Measurements from ENCODE around the gene PRPF38A.

Gene PRPF38A

DNA sequence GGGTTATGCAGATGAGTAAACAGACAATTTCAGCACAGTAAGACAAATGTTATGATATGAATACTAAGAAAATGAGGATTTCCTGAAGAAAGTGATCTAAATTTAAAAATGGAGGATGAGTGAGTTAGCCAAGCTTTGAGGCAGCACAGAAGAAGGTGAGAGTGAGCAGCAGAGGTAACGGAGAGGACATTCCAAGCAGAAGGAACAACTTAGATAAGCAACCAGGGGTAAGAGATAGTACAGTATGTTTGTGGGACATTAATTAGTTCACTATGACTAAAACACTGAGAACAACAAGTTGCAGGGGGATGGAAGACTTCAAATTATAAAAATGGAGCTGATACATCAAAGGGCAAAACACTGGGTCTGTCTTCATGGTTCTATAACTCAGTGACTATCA is 22.8 kb downstream of the PRPF38A start:
- TF ChIP-seq TARDBP (IDR thresholded peaks at IDR 0.05) = no peak
- no peak for TF ChIP-seq ELF4 (IDR thresholded peaks at IDR 0.05)
- TF ChIP-seq NFRKB (IDR thresholded peaks at IDR 0.05) = no peak
- no peak for TF ChIP-seq FOXK2 (IDR thresholded peaks at IDR 0.05)
- no peak for TF ChIP-seq ARNT (IDR thresholded peaks at IDR 0.05)
- TF ChIP-seq HDGF (IDR thresholded peaks at IDR 0.05; ENCODE audit: borderline replicate concordance) = no peak
- TF ChIP-seq FOXM1 (IDR thresholded peaks at IDR 0.05; ENCODE audit: borderline replicate concordance) = no peak
- no peak for TF ChIP-seq FOXA1 (IDR thresholded peaks at IDR 0.05)
- TF ChIP-seq LEF1 (IDR thresholded peaks at IDR 0.05; ENCODE audit: borderline replicate concordance) = no peak

DNA sequence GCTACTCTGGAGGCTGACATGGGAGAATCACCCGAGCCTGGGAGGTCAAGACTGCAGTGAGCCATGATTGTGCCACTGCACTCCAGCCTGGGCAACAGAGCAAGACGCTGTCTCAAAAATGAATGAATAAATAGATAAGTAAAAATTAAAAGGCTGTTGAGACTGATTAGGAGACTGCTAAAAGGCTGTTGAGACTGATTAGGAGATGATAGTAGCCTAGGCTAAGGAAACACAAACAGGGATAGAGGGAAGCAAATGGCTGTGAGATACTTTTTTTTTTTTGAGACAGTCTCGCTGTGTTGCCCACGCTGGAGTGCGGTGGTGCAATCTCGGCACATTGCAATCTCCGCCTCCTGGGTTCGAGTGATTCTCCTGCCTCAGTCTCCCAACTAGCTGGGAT is 28.4 kb downstream of the PRPF38A start:
- no peak for DNase-seq (ENCODE audit: extremely low spot score)
- ChIA-PET CTCF (no interaction called here), POLR2A (no interaction called here)
- no peak for TF ChIP-seq FOXM1 (IDR thresholded peaks at IDR 0.05; ENCODE audit: borderline replicate concordance)
- no peak for TF ChIP-seq HDGF (IDR thresholded peaks at IDR 0.05; ENCODE audit: borderline replicate concordance)
- no peak for TF ChIP-seq LEF1 (IDR thresholded peaks at IDR 0.05; ENCODE audit: borderline replicate concordance)
- no peak for TF ChIP-seq SP1 (IDR thresholded peaks at IDR 0.05)

More for the DNA sequence above, 22.8 kb downstream of the PRPF38A start:
- DNase-seq (ENCODE audit: extremely low spot score) = no peak
- ChIA-PET CTCF (no interaction called here), POLR2A (no interaction called here)

DNA sequence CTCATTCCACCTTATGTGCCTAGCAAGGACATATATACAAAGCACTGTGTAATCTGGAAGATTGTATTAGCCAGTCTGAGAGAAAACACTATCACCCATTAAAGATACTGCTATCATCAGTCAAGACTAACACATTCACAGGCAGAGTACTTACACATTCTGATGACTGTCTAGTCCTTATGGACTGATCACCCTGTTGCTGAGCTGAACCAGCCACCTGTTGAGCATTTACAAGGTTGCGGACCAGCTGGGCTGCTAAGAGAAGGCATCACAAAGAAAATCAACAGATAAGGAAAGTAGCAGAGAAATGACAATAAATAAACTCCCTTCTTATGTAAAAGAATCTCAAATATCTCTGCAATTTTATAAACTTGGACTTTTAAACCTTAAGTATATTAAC is 30.8 kb downstream of the PRPF38A start:
- TF ChIP-seq SP1 (IDR thresholded peaks at IDR 0.05) = no peak
- TF ChIP-seq FOXM1 (IDR thresholded peaks at IDR 0.05; ENCODE audit: borderline replicate concordance) = no peak
- TF ChIP-seq ARNT (IDR thresholded peaks at IDR 0.05) = no peak
- no peak for TF ChIP-seq FOXA1 (IDR thresholded peaks at IDR 0.05)
- no peak for TF ChIP-seq ZNF384 (IDR thresholded peaks at IDR 0.05)
- TF ChIP-seq FOXK2 (IDR thresholded peaks at IDR 0.05) = no peak
- no peak for TF ChIP-seq TARDBP (IDR thresholded peaks at IDR 0.05)
- no peak for TF ChIP-seq SUZ12 (IDR thresholded peaks at IDR 0.05)
- TF ChIP-seq NFRKB (IDR thresholded peaks at IDR 0.05) = no peak
- TF ChIP-seq, protein P1, sequence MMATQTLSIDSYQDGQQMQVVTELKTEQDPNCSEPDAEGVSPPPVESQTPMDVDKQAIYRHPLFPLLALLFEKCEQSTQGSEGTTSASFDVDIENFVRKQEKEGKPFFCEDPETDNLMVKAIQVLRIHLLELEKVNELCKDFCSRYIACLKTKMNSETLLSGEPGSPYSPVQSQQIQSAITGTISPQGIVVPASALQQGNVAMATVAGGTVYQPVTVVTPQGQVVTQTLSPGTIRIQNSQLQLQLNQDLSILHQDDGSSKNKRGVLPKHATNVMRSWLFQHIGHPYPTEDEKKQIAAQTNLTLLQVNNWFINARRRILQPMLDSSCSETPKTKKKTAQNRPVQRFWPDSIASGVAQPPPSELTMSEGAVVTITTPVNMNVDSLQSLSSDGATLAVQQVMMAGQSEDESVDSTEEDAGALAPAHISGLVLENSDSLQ (IDR thresholded peaks at IDR 0.05) = no peak
- no peak for TF ChIP-seq ELF4 (IDR thresholded peaks at IDR 0.05)
- no peak for TF ChIP-seq L3MBTL2 (conservative IDR thresholded peaks at IDR 0.05)
- TF ChIP-seq HDGF (IDR thresholded peaks at IDR 0.05; ENCODE audit: borderline replicate concordance) = no peak
- TF ChIP-seq LEF1 (IDR thresholded peaks at IDR 0.05; ENCODE audit: borderline replicate concordance) = no peak
- TF ChIP-seq BHLHE40 (IDR thresholded peaks at IDR 0.05; ENCODE audit: borderline replicate concordance) = no peak
- POLR2A ChIA-PET = no interaction called here
- CTCF ChIA-PET = interaction anchor here (1.0 kb wide), 1 partner anchor 251 kb away, joined by 3 read pairs; no protein-coding TSS in a partner anchor
- DNase-seq (ENCODE audit: extremely low spot score) = no peak

DNA sequence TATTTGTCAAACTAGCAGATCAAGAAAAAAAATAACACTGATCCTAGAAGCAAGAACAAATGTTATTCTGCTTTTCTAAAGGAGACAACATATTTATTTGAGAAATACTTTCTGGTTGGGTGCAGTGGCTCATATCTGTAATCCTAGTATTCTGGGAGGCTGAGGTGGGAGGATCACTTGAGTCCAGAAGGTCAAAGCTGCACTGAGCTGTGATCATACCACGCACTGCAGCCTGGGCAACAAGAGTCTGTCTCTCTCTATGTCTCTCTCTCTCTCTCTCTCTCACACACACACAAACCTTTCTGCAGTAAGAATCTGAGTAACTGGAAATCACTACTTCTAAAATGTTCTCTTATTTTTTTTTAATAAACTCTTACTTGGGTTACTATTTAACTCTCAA is 31.2 kb downstream of the PRPF38A start:
- no peak for DNase-seq (ENCODE audit: extremely low spot score)
- TF ChIP-seq TARDBP (IDR thresholded peaks at IDR 0.05) (no peak), CTBP1 (IDR thresholded peaks at IDR 0.05; ENCODE audit: borderline replicate concordance) (no peak), L3MBTL2 (conservative IDR thresholded peaks at IDR 0.05) (no peak), ELF4 (IDR thresholded peaks at IDR 0.05) (no peak), LEF1 (IDR thresholded peaks at IDR 0.05; ENCODE audit: borderline replicate concordance) (no peak)
- ChIA-PET POLR2A (no interaction called here), CTCF (interaction anchor here (1.0 kb wide), 1 partner anchor 250 kb away, joined by 3 read pairs; no protein-coding TSS in a partner anchor)

DNA sequence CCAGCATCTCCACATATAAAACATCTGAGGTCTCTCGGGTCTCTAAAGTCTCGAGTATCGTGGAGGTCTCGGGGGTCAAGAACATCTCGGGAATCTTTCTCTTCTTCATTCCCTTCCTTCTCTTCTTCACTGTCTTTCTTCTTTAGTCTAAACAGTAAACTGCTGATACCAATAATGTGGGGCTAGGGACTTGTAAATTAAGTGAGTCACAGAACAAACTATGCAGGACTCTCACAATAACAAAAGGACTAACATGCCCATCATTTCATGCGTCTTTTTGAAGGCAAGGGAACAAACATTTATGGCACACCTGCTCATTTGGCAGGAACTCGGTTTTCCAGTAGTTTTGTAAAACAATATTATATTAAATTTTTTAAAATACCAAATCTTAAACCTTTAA is 32.4 kb downstream of the PRPF38A start:
- ChIA-PET CTCF (no interaction called here), POLR2A (no interaction called here)
- DNase-seq (ENCODE audit: extremely low spot score) = no peak
- TF ChIP-seq BHLHE40 (IDR thresholded peaks at IDR 0.05; ENCODE audit: borderline replicate concordance) (no peak), FOXA1 (IDR thresholded peaks at IDR 0.05) (no peak), ARNT (IDR thresholded peaks at IDR 0.05) (no peak), TARDBP (IDR thresholded peaks at IDR 0.05) (no peak), LEF1 (IDR thresholded peaks at IDR 0.05; ENCODE audit: borderline replicate concordance) (no peak), FOXM1 (IDR thresholded peaks at IDR 0.05; ENCODE audit: borderline replicate concordance) (no peak), L3MBTL2 (conservative IDR thresholded peaks at IDR 0.05) (no peak)

DNA sequence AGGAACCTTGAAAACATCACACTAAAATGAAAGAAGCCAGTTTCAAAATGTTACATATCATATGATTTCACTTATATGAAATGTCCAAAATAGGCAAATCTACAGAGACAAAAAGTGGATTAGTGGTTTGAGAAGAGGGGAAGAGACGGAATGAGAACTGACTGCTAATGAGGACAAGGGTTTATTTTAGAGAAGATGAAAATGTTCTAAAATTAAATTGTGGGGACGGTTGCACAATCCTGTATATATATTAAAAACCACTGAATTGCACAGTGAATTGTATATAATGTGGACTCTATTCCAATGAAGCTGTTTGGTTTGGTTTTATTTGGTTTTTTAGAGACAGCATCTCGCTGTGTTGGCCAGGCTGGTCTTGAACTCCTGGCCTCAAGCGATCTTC is 35.6 kb downstream of the PRPF38A start:
- no peak for TF ChIP-seq BHLHE40 (IDR thresholded peaks at IDR 0.05; ENCODE audit: borderline replicate concordance)
- CTCF ChIA-PET = interaction anchor here (0.7 kb wide), 1 partner anchor 246 kb away, joined by 3 read pairs; no protein-coding TSS in a partner anchor
- POLR2A ChIA-PET = no interaction called here
- no peak for DNase-seq (ENCODE audit: extremely low spot score)

DNA sequence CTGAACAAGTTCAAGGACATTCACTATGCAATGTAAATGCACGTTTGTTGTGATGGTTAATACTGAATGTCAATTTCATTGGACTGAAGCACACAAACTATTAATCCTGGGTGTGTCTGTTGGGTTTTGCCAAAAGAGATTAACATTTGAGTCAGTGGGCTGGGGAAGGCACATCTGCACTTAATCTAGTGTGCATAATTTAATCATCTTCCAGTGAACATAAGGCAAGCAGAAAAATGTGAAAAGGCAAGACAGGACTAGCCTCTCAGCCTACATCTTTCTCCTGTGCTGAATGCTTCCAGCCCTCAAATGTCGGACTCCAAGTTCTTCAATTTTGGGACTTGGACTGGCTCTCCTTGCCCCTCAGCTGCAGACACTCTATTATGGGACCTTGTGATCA is 40.1 kb downstream of the PRPF38A start:
- TF ChIP-seq, protein P1 (IDR thresholded peaks at IDR 0.05) = no peak
- TF ChIP-seq NFRKB (IDR thresholded peaks at IDR 0.05) (no peak), TARDBP (IDR thresholded peaks at IDR 0.05) (no peak), FOXA1 (IDR thresholded peaks at IDR 0.05) (no peak), BHLHE40 (IDR thresholded peaks at IDR 0.05; ENCODE audit: borderline replicate concordance) (no peak), ZNF384 (IDR thresholded peaks at IDR 0.05) (no peak), HDGF (IDR thresholded peaks at IDR 0.05; ENCODE audit: borderline replicate concordance) (no peak), ELF4 (IDR thresholded peaks at IDR 0.05) (no peak), LEF1 (IDR thresholded peaks at IDR 0.05; ENCODE audit: borderline replicate concordance) (no peak), FOXM1 (IDR thresholded peaks at IDR 0.05; ENCODE audit: borderline replicate concordance) (no peak), ARNT (IDR thresholded peaks at IDR 0.05) (no peak), SUZ12 (IDR thresholded peaks at IDR 0.05) (no peak), FOXK2 (IDR thresholded peaks at IDR 0.05) (no peak)
- ChIA-PET CTCF (no interaction called here), POLR2A (no interaction called here)
- DNase-seq (ENCODE audit: extremely low spot score) = no peak

DNA sequence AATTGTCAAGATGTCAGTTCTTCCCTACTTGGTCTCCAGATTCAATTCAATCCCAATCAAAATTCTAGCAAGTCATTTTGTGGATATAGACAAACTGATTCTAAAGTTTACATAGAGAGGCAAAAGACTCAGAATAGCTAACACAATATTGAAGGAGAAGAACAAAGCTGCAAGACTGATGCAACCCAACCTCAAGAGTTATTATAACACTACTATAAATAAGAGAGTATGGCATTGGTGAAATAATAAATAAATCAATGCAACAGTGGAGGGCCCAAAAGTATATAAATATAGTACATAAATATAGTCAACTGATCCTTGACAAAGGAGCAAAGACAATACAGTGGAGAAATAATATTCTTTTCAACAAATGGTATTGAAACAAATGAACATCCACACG is 49.7 kb downstream of the PRPF38A start:
- TF ChIP-seq ZNF384 (IDR thresholded peaks at IDR 0.05) (no peak), L3MBTL2 (conservative IDR thresholded peaks at IDR 0.05) (no peak), HDGF (IDR thresholded peaks at IDR 0.05; ENCODE audit: borderline replicate concordance) (no peak), CTBP1 (IDR thresholded peaks at IDR 0.05; ENCODE audit: borderline replicate concordance) (no peak)
- TF ChIP-seq, protein P1 (IDR thresholded peaks at IDR 0.05) = no peak
- ChIA-PET POLR2A (no interaction called here), CTCF (no interaction called here)
- no peak for DNase-seq (ENCODE audit: extremely low spot score)
